ENCODE data around the gene RPL18A. TPM values are rescaled to one million over a fixed set of nuclear protein-coding genes. Genes with fewer than 3 reads are reported as not detected.

The RPL18A gene
- total RNA-seq, 2 experiments from 2014 or later = 3,663 to 3,679 TPM

DNA sequence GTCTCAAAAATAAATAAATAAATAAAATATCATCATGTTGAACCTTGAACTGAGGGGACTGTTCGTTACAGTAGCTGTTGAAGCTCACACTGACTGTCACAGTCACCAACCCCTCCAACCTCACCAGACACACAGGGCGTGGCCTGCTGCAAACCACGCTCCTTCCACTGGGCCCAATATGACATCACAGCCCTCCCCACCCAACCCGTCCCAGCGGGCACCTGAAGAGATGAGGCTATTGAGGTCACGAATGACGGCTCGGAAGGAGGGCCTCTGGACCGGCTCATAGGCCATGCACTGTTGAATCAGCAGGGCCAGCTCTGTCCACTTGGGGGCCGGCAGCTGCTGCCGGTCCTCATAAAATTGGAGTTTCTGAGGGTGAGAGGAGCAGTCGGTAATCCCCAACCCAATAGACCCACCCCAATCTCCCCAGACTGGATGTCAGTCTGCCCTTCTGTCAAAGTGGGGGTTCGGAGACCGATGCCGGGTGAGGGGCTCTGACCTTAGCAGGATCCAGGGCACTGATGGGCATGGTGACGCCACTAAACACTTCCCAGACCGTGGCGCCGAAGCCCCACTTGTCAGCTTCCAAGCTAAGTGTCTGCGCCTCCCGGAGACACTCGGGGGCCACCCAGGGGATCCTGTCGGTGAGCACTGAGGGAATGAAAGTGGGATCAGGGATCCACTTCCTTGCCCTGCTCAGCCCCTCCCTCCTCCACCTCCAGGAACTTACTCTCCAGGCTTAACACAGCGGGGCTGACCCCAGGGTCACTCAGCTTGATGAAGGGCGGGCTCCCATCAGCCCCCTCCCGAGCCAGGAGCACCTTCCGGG, 25.1 kb upstream of the RPL18A start:
- ChIA-PET CTCF (interaction anchor here (0.8 to 1.7 kb wide), 3 partner anchors 13 to 151 kb away, joined by 3 read pairs; partner anchors contain the start of gene JAK3), POLR2A (interaction anchor here (1.0 to 3.8 kb wide), 7 partner anchors 9 to 26 kb away, joined by 3 to 23 read pairs (median 5); partner anchors contain the start of gene JAK3)
- DNase-seq (peak; percentile 29), ATAC-seq (no peak)
- intact Hi-C loops (cut with micrococcal nuclease) = no loop called here
- H3K36me3 Mint-ChIP-seq (ENCODE audit: low read depth) = peaks cover 74% of the 10 kb centered on the region
- H3K4me3 Mint-ChIP-seq = no peak overlapping the region
- no peaks in the 10 kb centered on the region for H3K27me3 Mint-ChIP-seq
- peaks cover 14% of the 10 kb centered on the region for H3K4me1 Mint-ChIP-seq (ENCODE audit: low read depth)
- peaks cover 1% of the 10 kb centered on the region for H3K9me3 Mint-ChIP-seq
- peak overlapping the region; percentile 34 for H3K27ac Mint-ChIP-seq
- no peak for TF ChIP-seq CTCF (IDR thresholded peaks at IDR 0.05)

DNA sequence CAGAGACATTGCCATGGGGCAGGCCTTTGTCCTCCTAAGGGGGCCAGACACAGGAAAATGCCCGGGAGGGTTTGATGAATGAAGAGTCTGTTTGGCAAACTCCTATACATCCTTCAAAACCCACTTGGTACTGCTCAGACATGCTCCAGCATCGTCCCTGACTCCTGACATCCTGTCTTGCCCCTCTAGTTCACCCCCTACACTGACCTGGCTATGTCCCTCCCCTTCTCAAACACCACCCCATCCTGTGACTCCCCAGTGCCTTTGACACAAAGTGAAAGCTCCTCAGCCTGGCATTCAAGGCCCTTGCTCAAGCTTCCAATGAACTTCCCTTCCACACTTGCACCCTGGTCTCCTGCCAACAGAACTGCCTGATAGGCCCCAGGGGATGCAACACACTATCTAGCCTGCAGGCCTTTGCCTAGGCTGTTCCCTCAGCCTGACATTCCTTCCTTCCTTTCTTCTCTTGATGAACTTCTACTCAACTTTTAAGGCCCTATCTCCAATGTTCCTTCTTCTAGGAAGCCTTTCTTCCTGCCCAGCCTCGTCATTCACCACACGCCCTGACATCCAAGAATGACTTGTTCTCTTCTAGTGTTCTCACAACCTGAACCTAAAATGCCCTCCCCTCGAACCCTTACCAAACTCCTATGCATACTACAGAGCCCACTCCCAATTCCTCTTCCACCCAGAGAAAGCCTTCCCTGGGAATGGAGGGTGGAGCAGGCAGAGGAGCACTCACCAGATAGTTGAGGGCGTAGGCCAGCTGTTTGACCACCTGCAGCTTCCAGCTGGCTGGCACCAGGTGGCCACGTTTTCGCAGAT, 24.3 kb upstream of the RPL18A start:
- H3K9me3 Mint-ChIP-seq = peaks cover 1% of the 10 kb centered on the region
- ATAC-seq (no peak), DNase-seq (no peak)
- ChIA-PET POLR2A (interaction anchor here (1.2 to 3.8 kb wide), 5 partner anchors 8 to 25 kb away, joined by 3 to 23 read pairs (median 9); partner anchors contain the start of gene JAK3), CTCF (interaction anchor here (1.3 kb wide), 1 partner anchor 12 kb away, joined by 3 read pairs; the partner anchor contains the start of gene JAK3)
- intact Hi-C loops (cut with micrococcal nuclease) = no loop called here
- H3K4me3 Mint-ChIP-seq = no peak overlapping the region
- H3K27ac Mint-ChIP-seq = peak overlapping the region; percentile 69
- H3K27me3 Mint-ChIP-seq = no peaks in the 10 kb centered on the region
- peaks cover 71% of the 10 kb centered on the region for H3K36me3 Mint-ChIP-seq (ENCODE audit: low read depth)
- no peak for TF ChIP-seq CTCF (IDR thresholded peaks at IDR 0.05)
- peaks cover 16% of the 10 kb centered on the region for H3K4me1 Mint-ChIP-seq (ENCODE audit: low read depth)

- H3K27ac Mint-ChIP-seq = peak overlapping the region; percentile 0
- peaks cover 71% of the 10 kb centered on the region for H3K36me3 Mint-ChIP-seq (ENCODE audit: low read depth)
- POLR2A ChIA-PET = interaction anchor here (1.0 to 2.7 kb wide), 3 partner anchors 11 to 23 kb away, joined by 3 to 10 read pairs (median 8); partner anchors contain the start of genes JAK3 and RPL18A
Observed at GRCh38 chr19:17836530-17836929, 23.2 kb upstream of the RPL18A start.

GRCh38 chr19:17837972-17838371, 21.7 kb upstream of the RPL18A start:
- no peak for TF ChIP-seq CTCF (IDR thresholded peaks at IDR 0.05)
- no peak for ATAC-seq
- ChIA-PET CTCF (interaction anchor here (0.7 kb wide), 1 partner anchor 21 kb away, joined by 3 read pairs; no protein-coding TSS in a partner anchor), POLR2A (interaction anchor here (1.7 to 2.7 kb wide), 3 partner anchors 10 to 22 kb away, joined by 4 to 10 read pairs (median 8); partner anchors contain the start of genes JAK3 and RPL18A)
- Mint-ChIP-seq H3K4me1 (ENCODE audit: low read depth) (peaks cover 15% of the 10 kb centered on the region), H3K36me3 (ENCODE audit: low read depth) (peaks cover 67% of the 10 kb centered on the region), H3K27ac (no peak overlapping the region), H3K9me3 (no peaks in the 10 kb centered on the region), H3K4me3 (no peak overlapping the region), H3K27me3 (no peaks in the 10 kb centered on the region)
- intact Hi-C loops (cut with micrococcal nuclease) = no loop called here
- no peak for DNase-seq

More at GRCh38 chr19:17836530-17836929, 23.2 kb upstream of the RPL18A start:
- Mint-ChIP-seq H3K27me3 (no peaks in the 10 kb centered on the region), H3K4me1 (ENCODE audit: low read depth) (peaks cover 15% of the 10 kb centered on the region), H3K9me3 (peaks cover 1% of the 10 kb centered on the region), H3K4me3 (no peak overlapping the region)
- ATAC-seq (no peak), DNase-seq (no peak)
- intact Hi-C loops (cut with micrococcal nuclease) = no loop called here
- TF ChIP-seq CTCF (IDR thresholded peaks at IDR 0.05) = no peak
- CTCF ChIA-PET = no interaction called here

All from activated CD8-positive, alpha-beta T cell treated with anti-CD3 and anti-CD28 coated beads for 36 hours (primary cell).